ENCODE data around the gene PPP3CB.

PPP3CB gene

GRCh38 chr10:73413108-73413527 is 82.7 kb downstream of the PPP3CB start:
- peak; percentile 39 for ATAC-seq
- 0 out of 2 replicates have a peak, but pooled peaks have one; percentile 25 for TF ChIP-seq ZNF70 (CRISPR knock-in tag; IDR thresholded peaks at IDR 0.05)
- TF ChIP-seq ARNTL (CRISPR knock-in tag; IDR thresholded peaks at IDR 0.05; ENCODE audit: borderline replicate concordance, low read depth), result no peak

- no peak for ATAC-seq
Measured at GRCh38 chr10:73410897-73411296, 84.9 kb downstream of the PPP3CB start.

GRCh38 chr10:73408978-73409521 is 86.8 kb downstream of the PPP3CB start:
- ATAC-seq, result no peak
- TF ChIP-seq PPARA (CRISPR knock-in tag; IDR thresholded peaks at IDR 0.05; ENCODE audit: borderline replicate concordance) (no peak), ESRRG (CRISPR knock-in tag; IDR thresholded peaks at IDR 0.05) (no peak), OSR1 (CRISPR knock-in tag; IDR thresholded peaks at IDR 0.05) (no peak), POU6F1 (CRISPR knock-in tag; IDR thresholded peaks at IDR 0.05; ENCODE audit: borderline replicate concordance, low read depth) (no peak), GLIS3 (CRISPR knock-in tag; IDR thresholded peaks at IDR 0.05) (no peak), ZNF8 (CRISPR knock-in tag; IDR thresholded peaks at IDR 0.05) (no peak), BACH2 (CRISPR knock-in tag; IDR thresholded peaks at IDR 0.05; ENCODE audit: borderline replicate concordance) (no peak), TOX (CRISPR knock-in tag; IDR thresholded peaks at IDR 0.05; ENCODE audit: borderline replicate concordance) (no peak)

More at GRCh38 chr10:73410897-73411296, 84.9 kb downstream of the PPP3CB start:
- TF ChIP-seq ZNF8 (CRISPR knock-in tag; IDR thresholded peaks at IDR 0.05) (peak; percentile 65), ARNTL (CRISPR knock-in tag; IDR thresholded peaks at IDR 0.05; ENCODE audit: borderline replicate concordance, low read depth) (no peak), ZC3H10 (CRISPR knock-in tag; IDR thresholded peaks at IDR 0.05) (no peak)

GRCh38 chr10:73408061-73408460 is 87.8 kb downstream of the PPP3CB start:
- no peak for ATAC-seq
- TF ChIP-seq ARNTL (CRISPR knock-in tag; IDR thresholded peaks at IDR 0.05; ENCODE audit: borderline replicate concordance, low read depth) (no peak), TOX (CRISPR knock-in tag; IDR thresholded peaks at IDR 0.05; ENCODE audit: borderline replicate concordance) (no peak), ZNF70 (CRISPR knock-in tag; IDR thresholded peaks at IDR 0.05) (no peak), ISL1 (CRISPR knock-in tag; IDR thresholded peaks at IDR 0.05) (no peak), BACH2 (CRISPR knock-in tag; IDR thresholded peaks at IDR 0.05; ENCODE audit: borderline replicate concordance) (no peak)

GRCh38 chr10:73407495-73407894 is 88.3 kb downstream of the PPP3CB start:
- ATAC-seq, result no peak
- TF ChIP-seq ZNF565 (CRISPR knock-in tag; conservative IDR thresholded peaks at IDR 0.05; ENCODE audit: low read depth) (no peak), SNAI2 (CRISPR knock-in tag; IDR thresholded peaks at IDR 0.05) (no peak), BACH2 (CRISPR knock-in tag; IDR thresholded peaks at IDR 0.05; ENCODE audit: borderline replicate concordance) (no peak), GLIS3 (CRISPR knock-in tag; IDR thresholded peaks at IDR 0.05) (no peak), CREB5 (CRISPR knock-in tag; IDR thresholded peaks at IDR 0.05; ENCODE audit: low read depth) (no peak), ZNF8 (CRISPR knock-in tag; IDR thresholded peaks at IDR 0.05) (no peak), CSDC2 (CRISPR knock-in tag; IDR thresholded peaks at IDR 0.05) (no peak)

- no peak for ATAC-seq
- TF ChIP-seq ESRRG (CRISPR knock-in tag; IDR thresholded peaks at IDR 0.05) (no peak), BACH2 (CRISPR knock-in tag; IDR thresholded peaks at IDR 0.05; ENCODE audit: borderline replicate concordance) (no peak), ZFP30 (CRISPR knock-in tag; IDR thresholded peaks at IDR 0.05) (no peak), TOX (CRISPR knock-in tag; IDR thresholded peaks at IDR 0.05; ENCODE audit: borderline replicate concordance) (no peak), SNAI2 (CRISPR knock-in tag; IDR thresholded peaks at IDR 0.05) (no peak), OSR1 (CRISPR knock-in tag; IDR thresholded peaks at IDR 0.05) (no peak), GLIS3 (CRISPR knock-in tag; IDR thresholded peaks at IDR 0.05) (no peak), POU6F1 (CRISPR knock-in tag; IDR thresholded peaks at IDR 0.05; ENCODE audit: borderline replicate concordance, low read depth) (no peak), ZFP3 (CRISPR knock-in tag; IDR thresholded peaks at IDR 0.05) (no peak), CSRNP3 (CRISPR knock-in tag; IDR thresholded peaks at IDR 0.05) (no peak), ZNF565 (CRISPR knock-in tag; conservative IDR thresholded peaks at IDR 0.05; ENCODE audit: low read depth) (no peak), ARNTL (CRISPR knock-in tag; IDR thresholded peaks at IDR 0.05; ENCODE audit: borderline replicate concordance, low read depth) (no peak), ZNF8 (CRISPR knock-in tag; IDR thresholded peaks at IDR 0.05) (no peak)
Measured at GRCh38 chr10:73406846-73407245, 89.0 kb downstream of the PPP3CB start.
